IPS DF 6.9 (cell line): ENCODE data around the gene SLC7A7.
"Not testable (repeated sequence)": the region's sequence is repeated elsewhere in the genome, so short reads cannot be mapped to it uniquely, and the experiment has no call there.

Experiments used
- DNase-seq: peaks from one replicate; pipeline ENCODE4 v3.0.0-alpha.2; 2013; ENCODE audit warnings: low read depth, low spot score
- H3K27ac ChIP-seq: one replicate; pipeline ENCODE4 v1.5.1; 2013; ENCODE audit warnings: low read length, control low read depth
- H3K27me3 ChIP-seq: 2 replicates; pipeline ENCODE4 v1.6.1; 2013; ENCODE audit warnings: mild to moderate bottlenecking, low read length; ENCODE audit not compliant: control insufficient read depth, insufficient read depth
- H3K36me3 ChIP-seq: 2 replicates; pipeline ENCODE4 v1.6.1; 2013; ENCODE audit warnings: low read length; ENCODE audit not compliant: control insufficient read depth, insufficient read depth
- H3K4me1 ChIP-seq: 2 replicates; pipeline ENCODE4 v1.6.1; 2013; ENCODE audit warnings: low read length; ENCODE audit not compliant: control insufficient read depth, insufficient read depth
- H3K4me3 ChIP-seq: 2 replicates; pipeline ENCODE4 v1.5.1; 2013; ENCODE audit warnings: mild to moderate bottlenecking, low read length
- H3K9me3 ChIP-seq: 2 replicates; pipeline ENCODE4 v1.6.1; 2013; ENCODE audit warnings: low read length, inconsistent platforms; ENCODE audit not compliant: control insufficient read depth, insufficient read depth
- WGBS: extraction: QIAGEN DNeasy Blood & Tissue Kit; methylation state at CpG from one replicate; pipeline ENCODE4 v1.1.7; 2013; ENCODE audit warnings: mixed read lengths, missing lambda C conversion rate; ENCODE audit not compliant: insufficient read length, insufficient coverage; 5-methylcytosine and 5-hydroxymethylcytosine counted together

Gene SLC7A7

DNA sequence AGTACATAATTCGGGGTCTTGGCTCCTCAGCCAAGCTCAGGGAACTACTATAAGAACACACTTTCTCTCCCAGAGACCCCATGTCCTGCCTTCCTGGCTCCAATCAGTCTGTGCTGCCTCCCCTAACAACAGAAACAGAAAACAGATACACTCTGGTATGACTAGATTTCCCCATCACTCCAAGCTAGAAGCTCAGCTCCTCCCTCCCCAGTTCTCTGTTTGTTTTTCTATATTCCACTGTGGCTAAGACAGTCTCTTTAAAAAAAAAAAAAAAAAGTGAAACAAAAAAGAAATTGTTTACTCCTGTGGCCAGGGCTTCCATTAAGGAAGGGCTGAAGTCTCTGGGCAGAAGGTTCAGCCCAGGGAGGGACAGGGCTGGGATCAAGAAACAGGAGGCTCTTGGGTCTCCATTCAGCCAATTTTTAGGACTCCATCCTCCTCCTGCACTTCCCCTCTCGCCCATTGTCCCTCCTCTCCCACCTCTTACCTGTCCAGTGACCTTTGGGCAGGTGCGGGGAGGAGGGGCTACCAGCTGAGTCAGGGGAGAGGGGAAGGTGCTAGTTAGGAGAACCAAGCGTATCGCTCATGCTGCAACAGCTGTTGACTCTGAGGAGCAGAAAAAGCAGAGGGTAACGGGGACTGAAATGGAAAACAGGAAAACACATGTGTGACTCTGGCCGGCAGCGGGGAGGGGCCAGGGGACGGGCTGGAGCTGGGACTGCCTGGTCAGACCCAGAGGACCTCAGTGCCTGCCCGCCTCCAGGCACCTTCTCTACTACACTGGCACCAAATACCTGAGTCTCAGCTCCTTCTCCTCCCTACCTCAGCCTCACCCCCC is 4.1 kb upstream of the SLC7A7 start:
- Histone ChIP-seq H3K27ac (no peak overlapping the region), H3K27me3 (no peaks in the 10 kb centered on the region), H3K9me3 (no peaks in the 10 kb centered on the region), H3K4me3 (no peak overlapping the region; the same call in 1 of the 2 replicates), H3K4me1 (peaks cover 11% of the 10 kb centered on the region), H3K36me3 (no peaks in the 10 kb centered on the region)
- no peak for DNase-seq
- WGBS: no CpG with 5 or more reads among the region's 10 CpGs

DNA sequence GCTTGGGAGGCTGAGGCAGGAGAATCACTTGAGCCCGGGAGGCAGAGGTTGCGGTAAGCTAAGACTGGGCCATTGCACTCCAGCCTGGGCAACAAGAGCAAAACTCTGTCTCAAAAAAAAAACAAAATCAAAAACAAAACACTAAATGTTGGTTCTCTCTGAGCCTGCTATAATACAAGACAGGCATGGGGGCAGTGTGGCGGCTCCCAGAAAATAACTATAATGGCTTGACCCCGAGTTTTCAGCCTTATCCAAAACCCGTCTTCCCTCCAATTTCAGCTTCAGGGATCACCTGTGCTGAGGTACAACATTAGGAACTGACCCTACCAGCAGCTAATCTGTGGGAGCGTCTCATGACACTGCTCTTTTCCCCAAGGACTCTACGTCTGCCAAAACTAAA is 862 bp downstream of the SLC7A7 start:
- H3K4me1 ChIP-seq: peaks cover 7% of the 10 kb centered on the region; the same call in 1 of the 2 replicates

DNA sequence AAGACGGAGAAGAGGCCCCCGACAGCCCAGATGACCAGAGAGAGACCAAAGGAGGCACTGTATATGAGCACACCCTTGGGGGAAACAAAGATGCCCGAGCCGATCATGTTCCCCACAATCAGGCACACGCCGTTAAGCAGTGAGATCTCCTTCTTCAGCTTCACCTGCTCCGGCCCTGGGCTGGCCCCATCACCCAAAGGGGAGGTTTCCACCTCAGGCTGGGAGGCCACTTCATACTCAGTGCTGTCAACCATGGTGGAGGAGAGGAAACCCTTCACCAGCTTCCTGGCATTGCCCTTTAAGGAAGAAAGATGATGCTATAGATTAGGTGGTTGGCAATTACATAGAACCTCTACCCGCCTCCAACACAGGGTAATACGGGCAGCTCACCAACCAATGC is 2.1 kb downstream of the SLC7A7 start:
- H3K4me3 ChIP-seq: no peak overlapping the region
- peaks cover 7% of the 10 kb centered on the region; the same call in 1 of the 2 replicates for H3K4me1 ChIP-seq
- no peak overlapping the region for H3K27ac ChIP-seq
- H3K36me3 ChIP-seq: no peaks in the 10 kb centered on the region
- no peak for DNase-seq
- H3K27me3 ChIP-seq: no peaks in the 10 kb centered on the region
- WGBS: no CpG with 5 or more reads among the region's 9 CpGs
- no peaks in the 10 kb centered on the region for H3K9me3 ChIP-seq

More for the DNA sequence above, 862 bp downstream of the SLC7A7 start:
- WGBS: no CpG with 5 or more reads among the region's 7 CpGs
- DNase-seq: no peak
- Histone ChIP-seq H3K4me3 (no peak overlapping the region), H3K27ac (no peak overlapping the region), H3K27me3 (no peaks in the 10 kb centered on the region), H3K9me3 (no peaks in the 10 kb centered on the region), H3K36me3 (no peaks in the 10 kb centered on the region)

DNA sequence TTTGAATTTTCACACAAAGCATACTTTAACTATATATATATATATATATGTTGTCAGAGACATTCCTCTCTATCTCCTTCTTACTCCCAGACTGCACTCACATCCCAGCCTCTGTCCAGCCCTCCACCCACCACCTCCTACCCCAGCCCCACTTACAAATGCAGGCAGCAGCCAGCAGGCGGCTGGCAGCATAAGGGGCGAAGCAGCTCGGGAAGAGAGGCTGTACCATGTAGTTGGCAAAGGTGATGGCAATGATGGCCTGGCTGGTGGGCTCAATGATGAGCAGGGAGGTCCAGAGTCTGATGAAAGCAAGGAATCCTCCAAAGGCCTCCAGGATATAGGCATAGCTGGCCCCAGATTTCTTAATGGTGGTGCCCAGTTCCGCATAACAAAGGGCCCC is 2.5 kb downstream of the SLC7A7 start:
- H3K9me3 ChIP-seq: no peaks in the 10 kb centered on the region
- no peak overlapping the region for H3K4me3 ChIP-seq
- peaks cover 7% of the 10 kb centered on the region; the same call in 1 of the 2 replicates for H3K4me1 ChIP-seq
- no CpG with 5 or more reads among the region's 4 CpGs for WGBS
- H3K27me3 ChIP-seq: no peaks in the 10 kb centered on the region
- no peak for DNase-seq
- H3K27ac ChIP-seq: no peak overlapping the region
- H3K36me3 ChIP-seq: no peaks in the 10 kb centered on the region

DNA sequence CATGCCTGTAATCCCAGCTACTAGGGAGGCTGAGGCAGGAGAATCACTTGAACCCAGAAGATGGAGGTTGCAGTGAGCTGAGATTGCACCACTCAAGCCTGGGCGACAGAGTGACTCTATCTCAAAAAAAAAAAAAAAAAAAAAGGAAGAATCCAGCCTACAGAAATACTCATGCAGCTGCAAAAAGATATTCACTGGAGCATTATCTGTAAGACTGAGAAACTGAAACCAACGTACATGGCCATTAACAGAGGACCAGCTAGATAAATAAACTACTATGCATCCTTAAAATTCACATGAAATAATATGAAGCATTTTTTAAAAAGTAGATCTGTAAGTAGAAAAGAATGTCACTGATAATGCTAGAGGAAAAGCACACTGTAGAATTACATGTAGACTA is 3.5 kb downstream of the SLC7A7 start:
- no peaks in the 10 kb centered on the region for H3K36me3 ChIP-seq
- no peaks in the 10 kb centered on the region for H3K9me3 ChIP-seq
- H3K27me3 ChIP-seq: no peaks in the 10 kb centered on the region
- no peak overlapping the region for H3K27ac ChIP-seq
- WGBS: no CpG with 5 or more reads among the region's 2 CpGs
- H3K4me3 ChIP-seq: no peak overlapping the region
- H3K4me1 ChIP-seq: peaks cover 7% of the 10 kb centered on the region; the same call in 1 of the 2 replicates
- no peak for DNase-seq

DNA sequence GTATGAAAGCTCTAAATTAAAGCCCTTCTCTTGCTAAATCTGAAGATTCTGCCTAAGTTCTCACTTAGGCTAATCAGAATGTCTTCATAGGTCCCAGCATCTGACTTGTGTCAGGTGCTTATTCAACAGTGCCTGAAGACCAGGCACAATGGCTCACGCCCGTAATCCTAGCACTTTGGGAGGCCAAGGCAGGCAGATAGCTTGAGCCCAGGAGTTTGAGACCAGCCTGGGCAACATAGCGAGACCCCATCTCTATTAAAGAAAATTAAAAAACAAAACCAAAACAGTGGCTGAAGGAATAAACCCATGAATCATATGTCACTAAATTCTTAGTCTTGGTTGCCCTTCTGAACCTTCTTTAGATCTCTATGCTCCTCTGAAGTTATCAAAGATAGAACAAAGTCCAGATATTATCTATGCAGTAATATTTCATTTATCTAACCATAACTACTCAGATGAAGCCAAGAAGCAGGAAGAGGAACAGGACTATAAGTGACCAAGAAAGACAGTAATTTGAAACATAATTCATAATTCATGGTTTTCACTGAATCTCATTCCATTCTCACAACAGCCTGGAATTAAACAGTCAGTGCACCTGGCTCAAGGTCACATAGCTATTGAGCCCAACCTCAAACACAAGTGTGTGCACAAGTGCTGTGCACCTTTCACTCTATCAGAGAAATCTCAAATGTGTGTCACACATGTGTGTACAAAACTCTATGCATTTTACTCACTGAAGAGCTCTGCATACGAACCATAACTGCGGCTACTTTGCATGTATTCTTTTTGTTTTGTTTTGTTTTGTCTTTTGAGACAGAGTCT is 6.6 kb downstream of the SLC7A7 start:
- no CpG with 5 or more reads among the region's 5 CpGs for WGBS
- no peaks in the 10 kb centered on the region for H3K27me3 ChIP-seq
- H3K27ac ChIP-seq: no peak overlapping the region
- no peaks in the 10 kb centered on the region for H3K9me3 ChIP-seq
- 0 out of 2 replicates have a peak, but pooled peaks cover 1% of the 10 kb centered on the region for H3K4me1 ChIP-seq
- no peak overlapping the region for H3K4me3 ChIP-seq
- DNase-seq: no peak
- H3K36me3 ChIP-seq: no peaks in the 10 kb centered on the region

DNA sequence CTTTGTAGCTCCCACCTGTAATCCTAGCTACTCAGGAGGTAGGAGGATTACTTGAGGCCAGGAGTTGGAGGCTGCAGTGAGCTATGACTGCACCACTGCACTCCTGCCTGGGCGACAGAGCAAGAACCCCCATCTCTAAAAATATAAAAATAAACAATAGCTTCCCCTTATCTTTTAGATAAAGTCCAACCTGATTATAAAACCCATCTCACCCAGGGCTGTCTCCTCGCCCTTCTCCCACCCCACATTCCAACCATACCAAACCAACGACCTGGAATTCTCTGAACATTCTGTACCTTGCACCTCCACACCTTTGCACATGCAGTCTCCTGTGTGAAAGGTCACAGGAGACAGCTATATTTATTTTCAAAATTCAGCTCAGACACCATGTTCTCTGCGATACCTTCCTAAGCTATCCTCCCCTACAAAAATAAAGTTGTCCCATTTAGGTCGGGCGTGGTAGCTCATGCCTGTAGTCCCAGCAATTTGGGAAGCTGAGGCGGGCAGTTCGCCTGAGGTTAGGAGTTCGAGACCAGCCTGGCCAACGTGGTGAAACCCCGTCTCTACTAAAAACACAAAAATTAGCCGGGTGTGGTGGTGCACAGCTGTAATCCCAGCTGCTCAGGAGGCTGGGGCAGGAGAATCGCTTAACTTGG is 7.7 kb downstream of the SLC7A7 start:
- H3K4me1 ChIP-seq: no peaks in the 10 kb centered on the region
- H3K9me3 ChIP-seq: no peaks in the 10 kb centered on the region
- no peaks in the 10 kb centered on the region for H3K36me3 ChIP-seq
- DNase-seq: no peak
- no CpG with 5 or more reads among the region's 13 CpGs for WGBS
- H3K27me3 ChIP-seq: no peaks in the 10 kb centered on the region
- no peak overlapping the region for H3K4me3 ChIP-seq
- H3K27ac ChIP-seq: no peak overlapping the region

DNA sequence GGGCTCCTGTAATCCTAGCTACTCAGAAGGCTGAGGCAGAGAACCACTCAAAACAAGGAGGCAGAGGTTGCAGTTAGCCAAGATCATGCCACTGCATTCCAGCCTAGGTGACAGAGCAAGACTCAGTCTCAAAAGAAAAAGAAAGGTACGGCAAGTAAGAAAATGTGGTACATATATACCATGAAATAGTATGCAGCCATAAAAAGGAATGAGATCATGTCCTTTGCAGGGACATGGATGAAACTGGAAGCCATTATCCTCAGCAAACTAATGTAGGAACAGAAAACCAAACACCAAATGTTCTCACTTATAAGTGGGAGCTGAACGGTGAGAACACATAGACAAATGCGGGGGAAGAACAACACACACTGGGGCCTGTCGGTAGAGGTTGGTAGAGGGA is 10.0 kb downstream of the SLC7A7 start:
- WGBS: no CpG with 5 or more reads among the region's 4 CpGs
- not testable (repeated sequence) for H3K9me3 ChIP-seq, H3K4me3 ChIP-seq, H3K36me3 ChIP-seq, H3K27me3 ChIP-seq, H3K27ac ChIP-seq, H3K4me1 ChIP-seq, DNase-seq

DNA sequence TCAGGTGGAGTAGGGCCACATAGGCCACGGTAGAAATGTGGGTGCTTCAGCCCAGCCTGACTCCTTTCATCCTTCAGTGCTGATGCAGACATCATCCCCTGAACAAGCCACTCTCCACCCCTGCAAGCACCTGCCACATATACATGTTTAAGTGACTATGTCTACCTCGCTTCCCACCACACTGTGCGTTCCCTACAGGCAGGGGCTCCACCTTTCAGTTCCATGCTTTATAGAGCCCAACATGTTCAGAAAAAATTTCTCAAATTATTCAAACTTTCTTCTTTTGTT is 11.6 kb downstream of the SLC7A7 start:
- Histone ChIP-seq H3K27me3 (no peaks in the 10 kb centered on the region), H3K27ac (no peak overlapping the region), H3K9me3 (no peaks in the 10 kb centered on the region), H3K36me3 (no peaks in the 10 kb centered on the region), H3K4me3 (no peak overlapping the region), H3K4me1 (no peaks in the 10 kb centered on the region)
- DNase-seq: no peak
- no CpG with 5 or more reads among the region's 3 CpGs for WGBS

DNA sequence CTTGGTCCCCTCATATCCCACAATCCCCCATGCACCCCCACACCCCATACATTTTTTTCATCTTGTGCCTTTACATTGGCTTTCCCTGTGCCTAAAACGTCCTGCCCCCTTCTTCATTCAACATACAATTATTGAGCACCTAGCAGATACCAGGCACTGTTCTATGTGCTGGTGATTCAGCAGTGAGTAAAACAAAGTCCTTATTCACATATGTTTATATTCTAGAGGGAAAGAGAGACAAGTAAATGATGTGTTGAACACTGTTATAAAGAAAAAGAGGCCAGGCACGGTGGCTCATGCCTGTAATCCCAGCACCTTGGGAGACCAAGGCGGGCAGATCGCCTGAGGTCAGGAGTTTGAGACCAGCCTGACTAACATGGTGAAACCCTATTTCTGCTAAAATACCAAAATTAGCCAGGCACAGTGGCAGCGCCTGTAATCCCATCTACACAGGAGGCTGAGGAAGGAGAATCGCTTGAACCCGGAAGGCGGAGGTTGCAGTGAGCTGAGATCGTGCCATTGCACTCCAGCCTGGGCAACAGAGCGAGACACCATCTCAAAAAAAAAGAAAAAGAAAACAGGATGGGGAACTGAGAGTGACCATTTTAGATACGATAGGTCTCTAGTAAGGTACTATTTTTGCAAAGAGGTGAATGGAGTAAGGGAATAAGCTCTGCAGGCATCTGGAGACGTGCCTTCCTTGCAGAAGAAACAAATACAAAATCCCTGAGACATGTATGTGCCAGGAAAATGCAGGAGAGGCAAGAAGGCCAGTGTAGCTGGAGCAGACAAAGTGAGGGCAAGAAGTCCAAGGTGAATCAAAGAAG is 12.2 kb downstream of the SLC7A7 start:
- no CpG with 5 or more reads among the region's 12 CpGs for WGBS
- no peaks in the 10 kb centered on the region for H3K9me3 ChIP-seq
- no peak overlapping the region for H3K4me3 ChIP-seq
- no peaks in the 10 kb centered on the region for H3K4me1 ChIP-seq
- no peaks in the 10 kb centered on the region for H3K27me3 ChIP-seq
- no peaks in the 10 kb centered on the region for H3K36me3 ChIP-seq
- DNase-seq: no peak
- no peak overlapping the region for H3K27ac ChIP-seq
